BLaER1 treated with 17β-estradiol and CSF1 and Interleukin-3, amounts not matched to agents 10 nM and 100 nM (cell line): ENCODE data around the gene CANT1.

ENCODE experiments used
- H3K27ac ChIP-seq, 11 experiments: shearing (Covaris generic); formaldehyde crosslinking; 2 replicates each; pipeline ENCODE4 v1.8.1; 2022
- H3K27me3 ChIP-seq, 11 experiments: shearing (Covaris generic); formaldehyde crosslinking; 2 replicates each; pipeline ENCODE4 v1.8.1; 2022
- H3K36me3 ChIP-seq, 11 experiments: shearing (Covaris generic); formaldehyde crosslinking; 2 replicates each; pipeline ENCODE4 v1.8.1; 2022
- H3K4me1 ChIP-seq, 10 experiments: shearing (Covaris generic); formaldehyde crosslinking; 2 replicates each; pipeline ENCODE4 v1.8.1; 2022
- H3K4me2 ChIP-seq, 11 experiments: shearing (Covaris generic); formaldehyde crosslinking; 2 replicates each; pipeline ENCODE4 v1.8.1; 2022
- H3K4me3 ChIP-seq, 10 experiments: shearing (Covaris generic); formaldehyde crosslinking; 2 replicates each; pipeline ENCODE4 v1.8.1; 2022
- H3K9ac ChIP-seq, 11 experiments: shearing (Covaris generic); formaldehyde crosslinking; 2 replicates each; pipeline ENCODE4 v1.8.1; 2022
- H3K9me3 ChIP-seq, 11 experiments: shearing (Covaris generic); formaldehyde crosslinking; replicated peaks in 1 of 11; 2 replicates each; pipeline ENCODE4 v1.8.1; 2022
- H4K20me1 ChIP-seq, 11 experiments: shearing (Covaris generic); formaldehyde crosslinking; 2 replicates each; pipeline ENCODE4 v1.8.1; 2022
- Cebpa-rat ChIP-seq, 11 experiments: shearing (Covaris generic); IDR thresholded peaks; 2 replicates each; pipeline ENCODE4 v1.8.1; 2022

Gene CANT1

DNA sequence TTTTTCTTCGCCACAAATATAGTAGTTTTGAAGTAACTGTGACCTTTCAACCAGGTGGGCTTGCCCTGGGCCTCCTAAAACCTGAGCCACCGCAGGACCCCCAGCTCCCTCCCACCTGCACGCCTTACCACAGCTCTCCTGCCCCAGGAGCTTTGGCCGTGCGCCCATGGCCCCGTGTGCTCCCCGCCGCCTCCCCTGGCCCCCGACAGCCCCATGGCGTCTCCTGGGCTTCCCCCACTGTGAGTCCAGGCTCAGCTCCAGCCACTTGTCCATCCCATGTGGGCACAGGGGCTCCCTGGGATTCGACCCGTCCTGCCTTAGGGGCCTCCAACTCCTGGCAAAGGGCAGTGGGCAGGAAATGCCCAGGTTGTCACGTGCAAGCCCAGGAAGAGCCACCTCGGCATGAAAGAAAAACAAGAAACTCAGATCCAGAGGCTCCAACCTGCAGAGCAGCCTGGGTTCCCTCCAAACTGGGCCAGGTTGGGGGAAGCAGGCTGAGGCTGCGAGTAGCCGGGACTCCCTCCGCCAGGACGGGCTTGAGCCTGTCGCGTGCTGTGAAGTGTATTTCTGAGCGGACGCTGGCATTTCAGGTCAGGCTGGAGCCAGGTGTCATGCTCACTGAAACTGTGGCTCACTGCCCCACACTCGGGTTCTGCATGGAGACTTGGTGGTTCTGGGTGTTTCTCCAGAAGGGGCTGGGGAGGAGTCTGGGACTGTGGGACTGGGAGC is 35.6 kb downstream of the CANT1 start:
- Histone ChIP-seq H3K36me3 (peaks cover 0 to 27% (median 3%) of the 10 kb centered on the region in 11 experiments; a peak in 5 of 22 replicates), H3K9ac (0 out of 22 replicates have a peak overlapping the region, but pooled peaks of 1 of the 11 experiments have one; percentile 22), H3K27me3 (no peaks in the 10 kb centered on the region), H3K4me3 (no peak overlapping the region), H4K20me1 (peaks cover 0 to 49% (median 20%) of the 10 kb centered on the region in 11 experiments; a peak in 9 of 22 replicates), H3K9me3 (no peaks in the 10 kb centered on the region), H3K4me1 (peaks cover 41 to 75% (median 69%) of the 10 kb centered on the region in 10 experiments), H3K4me2 (no peak overlapping the region), H3K27ac (no peak overlapping the region)
- no peak for TF ChIP-seq Cebpa-rat (IDR thresholded peaks at IDR 0.05)

DNA sequence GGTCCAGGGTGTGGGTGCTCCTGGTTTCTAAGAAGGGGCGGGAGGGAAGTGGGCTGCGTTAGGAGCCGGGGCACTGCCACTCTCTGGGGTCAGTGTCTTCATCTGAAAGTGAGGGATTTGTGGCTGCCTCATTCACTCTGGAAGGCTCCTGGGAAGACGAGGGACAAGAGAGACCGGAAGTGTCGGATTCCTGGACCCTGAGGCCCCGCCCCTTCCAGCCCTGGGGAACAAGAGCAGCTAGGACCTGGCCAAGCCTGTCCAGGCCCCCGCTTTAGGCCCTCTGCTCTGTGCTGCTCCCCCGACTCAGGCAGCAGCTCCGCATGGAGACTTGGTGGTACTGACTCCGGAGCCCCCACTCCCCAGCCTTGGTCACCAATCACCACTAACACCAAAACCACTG is 36.4 kb downstream of the CANT1 start:
- Histone ChIP-seq H3K4me2 (no peak overlapping the region), H3K27ac (no peak overlapping the region), H3K4me1 (peaks cover 41 to 75% (median 69%) of the 10 kb centered on the region in 10 experiments), H3K36me3 (peaks cover 0 to 27% (median 3%) of the 10 kb centered on the region in 11 experiments; a peak in 5 of 22 replicates), H3K9ac (no peak overlapping the region), H4K20me1 (peaks cover 0 to 46% (median 18%) of the 10 kb centered on the region in 11 experiments; a peak in 9 of 22 replicates), H3K27me3 (no peaks in the 10 kb centered on the region), H3K9me3 (no peaks in the 10 kb centered on the region), H3K4me3 (no peak overlapping the region)
- TF ChIP-seq Cebpa-rat (IDR thresholded peaks at IDR 0.05): no peak

DNA sequence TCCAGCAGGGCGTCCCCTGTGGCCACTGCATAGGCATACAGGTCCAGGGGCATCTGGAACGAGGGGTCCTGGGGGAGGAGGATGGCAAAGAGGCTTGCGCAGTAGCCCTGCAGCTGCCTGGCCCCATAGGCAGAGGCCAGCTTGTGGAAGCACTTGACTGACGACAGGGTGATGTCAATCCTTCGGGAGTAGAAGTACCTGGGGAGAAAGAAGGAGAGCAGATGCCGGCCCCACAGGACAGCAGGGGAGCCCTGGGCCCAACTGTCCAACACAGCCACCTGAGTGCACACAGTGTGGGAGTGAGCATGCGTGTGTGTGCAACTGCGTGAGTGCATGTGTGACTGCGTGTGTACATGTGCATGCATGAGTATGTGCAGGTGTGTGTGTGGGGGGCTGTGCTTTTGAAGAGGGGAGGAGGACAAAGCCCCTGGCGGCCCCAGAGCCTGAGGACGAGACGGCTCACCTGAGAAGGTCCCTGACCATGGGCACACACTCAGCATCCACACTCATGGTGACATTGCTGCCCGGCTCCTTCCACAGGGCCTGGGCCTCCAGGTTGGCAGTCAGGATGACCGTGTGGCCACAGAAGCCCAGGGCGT is 37.0 kb downstream of the CANT1 start:
- Histone ChIP-seq H3K36me3 (peaks cover 0 to 27% (median 3%) of the 10 kb centered on the region in 11 experiments; a peak in 5 of 22 replicates), H3K4me3 (no peak overlapping the region), H4K20me1 (peaks cover 0 to 40% (median 12%) of the 10 kb centered on the region in 11 experiments; a peak in 9 of 22 replicates), H3K9me3 (no peaks in the 10 kb centered on the region), H3K27me3 (no peaks in the 10 kb centered on the region), H3K9ac (peak overlapping the region in 3 of 11 experiments; percentile 14 to 50 (median 35); a peak in 4 of 22 replicates), H3K27ac (peak overlapping the region in 3 of 11 experiments; percentile 7 to 36 (median 9); a peak in 1 of 22 replicates), H3K4me1 (peaks cover 36 to 75% (median 69%) of the 10 kb centered on the region in 10 experiments), H3K4me2 (no peak overlapping the region)
- TF ChIP-seq Cebpa-rat (IDR thresholded peaks at IDR 0.05): no peak

DNA sequence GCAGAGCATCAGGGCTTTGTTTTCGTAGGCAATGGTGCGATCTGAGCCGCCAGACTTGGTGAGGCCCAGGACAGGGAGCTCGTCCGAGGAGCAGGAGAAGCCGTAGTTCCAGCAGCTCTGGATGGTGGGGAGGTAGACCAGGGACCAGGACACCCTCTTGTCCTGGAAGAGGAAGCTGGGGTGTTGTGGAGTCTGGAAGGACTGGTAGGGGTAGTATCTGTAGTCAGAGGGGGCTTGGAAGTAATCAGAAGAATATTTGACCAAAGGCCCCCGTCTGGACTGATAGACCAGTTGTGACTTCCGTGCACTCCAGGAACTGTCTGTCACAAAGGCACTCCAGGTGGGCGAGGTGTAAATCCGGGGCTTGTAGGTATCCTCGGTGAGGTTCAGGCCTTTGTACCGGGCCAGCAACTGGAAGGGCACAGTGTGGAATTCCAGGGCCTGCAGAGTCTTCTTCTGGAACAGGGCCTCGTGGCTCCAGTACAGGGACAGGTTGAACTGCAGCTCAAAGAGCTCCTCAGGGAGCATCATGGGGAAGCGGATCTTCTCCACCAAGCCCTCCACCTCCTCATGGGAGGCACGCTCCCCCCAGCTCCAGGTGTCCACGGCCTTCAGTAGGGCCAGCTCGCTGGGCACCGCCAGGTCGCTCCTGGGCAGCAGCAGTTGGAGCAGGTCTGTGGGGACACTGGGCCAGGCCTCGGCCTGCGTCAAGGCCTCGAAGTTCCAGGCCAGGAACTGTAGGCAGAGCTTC is 37.6 kb downstream of the CANT1 start:
- Histone ChIP-seq H4K20me1 (peaks cover 0 to 33% (median 7%) of the 10 kb centered on the region in 11 experiments; a peak in 9 of 22 replicates), H3K36me3 (peaks cover 0 to 27% (median 3%) of the 10 kb centered on the region in 11 experiments; a peak in 5 of 22 replicates), H3K4me3 (no peak overlapping the region), H3K27ac (peak overlapping the region in 5 of 11 experiments; percentile 19 to 50 (median 27); a peak in 4 of 22 replicates), H3K9ac (peak overlapping the region in 4 of 11 experiments; percentile 14 to 50 (median 34); a peak in 7 of 22 replicates), H3K4me1 (peaks cover 29 to 75% (median 69%) of the 10 kb centered on the region in 10 experiments), H3K4me2 (peak overlapping the region in 8 of 11 experiments; percentile 28 to 80 (median 53); a peak in 10 of 22 replicates), H3K27me3 (no peaks in the 10 kb centered on the region), H3K9me3 (no peaks in the 10 kb centered on the region)
- no peak for TF ChIP-seq Cebpa-rat (IDR thresholded peaks at IDR 0.05)

DNA sequence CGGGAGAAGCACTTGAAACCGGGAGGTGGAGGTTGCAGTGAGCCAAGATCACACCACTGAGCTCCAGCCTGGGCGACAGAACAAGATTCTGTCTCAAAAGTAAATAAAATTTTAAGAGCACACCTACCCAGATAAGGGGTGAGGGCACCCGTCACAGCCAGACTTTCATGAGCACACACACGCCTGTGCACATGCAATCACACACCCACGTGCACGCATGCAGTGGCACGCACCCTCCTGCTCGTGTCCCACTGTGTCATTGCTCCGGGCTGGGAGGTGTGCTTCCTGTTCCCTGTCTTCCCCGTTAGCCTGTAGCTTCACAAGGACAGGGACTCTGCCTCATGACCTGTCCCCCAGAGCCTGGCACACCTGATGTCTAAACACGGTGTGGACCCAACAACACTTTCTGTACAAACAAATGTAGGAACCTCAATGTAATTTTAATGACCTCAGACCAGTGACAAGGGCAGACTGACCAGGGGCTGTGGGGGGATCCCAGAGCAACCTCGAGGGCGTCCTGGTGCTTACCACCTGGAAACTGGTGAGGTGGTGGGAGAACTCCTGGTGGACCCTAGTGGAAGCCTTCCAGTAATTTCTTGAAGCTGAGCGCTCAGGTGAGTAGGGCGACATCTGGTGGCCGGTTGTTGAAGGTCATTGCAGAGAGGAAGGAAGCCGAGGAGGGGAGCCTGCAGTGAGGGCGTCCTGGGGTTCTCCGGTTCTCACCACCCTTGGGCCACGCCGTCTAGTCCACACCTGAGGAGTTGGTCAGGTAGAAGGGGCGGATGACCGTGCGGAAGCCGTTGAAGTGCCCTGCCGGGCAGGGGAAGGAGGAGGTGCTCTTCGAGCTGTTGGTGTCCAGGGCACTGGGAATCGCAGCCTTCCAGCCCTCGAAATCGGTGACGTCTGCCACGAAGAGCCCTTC is 38.5 kb downstream of the CANT1 start:
- peak overlapping the region; percentile 40 to 90 (median 75); a peak in 20 of 22 replicates for H3K4me2 ChIP-seq
- no peaks in the 10 kb centered on the region for H3K9me3 ChIP-seq
- TF ChIP-seq Cebpa-rat (IDR thresholded peaks at IDR 0.05): no peak
- no peaks in the 10 kb centered on the region for H3K27me3 ChIP-seq
- H4K20me1 ChIP-seq: peaks cover 0 to 25% (median 0%) of the 10 kb centered on the region in 11 experiments; a peak in 8 of 22 replicates
- no peak overlapping the region for H3K4me3 ChIP-seq
- peak overlapping the region in 5 of 11 experiments; percentile 19 to 50 (median 27); a peak in 5 of 22 replicates for H3K27ac ChIP-seq
- H3K4me1 ChIP-seq: peaks cover 21 to 75% (median 69%) of the 10 kb centered on the region in 10 experiments
- H3K36me3 ChIP-seq: peaks cover 0 to 20% (median 2%) of the 10 kb centered on the region in 11 experiments; a peak in 5 of 22 replicates
- peak overlapping the region in 4 of 11 experiments; percentile 2 to 50 (median 34); a peak in 3 of 22 replicates for H3K9ac ChIP-seq

DNA sequence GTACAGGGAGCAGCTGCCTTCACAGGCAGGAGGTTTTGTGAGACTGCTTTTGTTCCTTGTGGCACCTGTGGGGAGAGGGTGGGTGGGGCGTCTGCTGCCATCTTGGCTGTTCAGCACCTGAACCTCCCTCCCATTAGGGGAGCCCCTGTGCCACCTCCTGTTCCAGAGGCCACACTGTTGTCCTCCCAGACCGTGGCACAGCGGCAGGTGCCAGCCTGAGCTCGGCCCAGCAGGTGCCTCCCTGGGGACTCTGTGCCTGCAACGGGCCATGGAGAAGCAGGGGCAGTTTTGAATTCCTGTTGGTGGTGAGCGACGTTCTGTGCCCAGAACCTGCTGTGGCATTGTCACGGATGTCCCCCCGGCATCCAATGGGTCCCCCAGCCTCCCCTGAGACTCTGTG is 39.7 kb downstream of the CANT1 start:
- no peaks in the 10 kb centered on the region for H3K27me3 ChIP-seq
- H3K9me3 ChIP-seq: 0 out of 22 replicates have a peak, but pooled peaks cover 0 to 4% (median 0%) of the 10 kb centered on the region in 11 experiments
- peak overlapping the region in 1 of 11 experiments; percentile 23; a peak in 1 of 22 replicates for H3K9ac ChIP-seq
- H3K27ac ChIP-seq: no peak overlapping the region
- H3K4me2 ChIP-seq: peak overlapping the region in 10 of 11 experiments; percentile 66 to 90 (median 78); a peak in 20 of 22 replicates
- no peak overlapping the region for H3K4me3 ChIP-seq
- peaks cover 0 to 21% (median 0%) of the 10 kb centered on the region in 11 experiments; a peak in 7 of 22 replicates for H4K20me1 ChIP-seq
- no peak for TF ChIP-seq Cebpa-rat (IDR thresholded peaks at IDR 0.05)
- H3K4me1 ChIP-seq: peaks cover 16 to 77% (median 70%) of the 10 kb centered on the region in 10 experiments
- H3K36me3 ChIP-seq: peaks cover 0 to 20% (median 0%) of the 10 kb centered on the region in 11 experiments; a peak in 4 of 22 replicates

DNA sequence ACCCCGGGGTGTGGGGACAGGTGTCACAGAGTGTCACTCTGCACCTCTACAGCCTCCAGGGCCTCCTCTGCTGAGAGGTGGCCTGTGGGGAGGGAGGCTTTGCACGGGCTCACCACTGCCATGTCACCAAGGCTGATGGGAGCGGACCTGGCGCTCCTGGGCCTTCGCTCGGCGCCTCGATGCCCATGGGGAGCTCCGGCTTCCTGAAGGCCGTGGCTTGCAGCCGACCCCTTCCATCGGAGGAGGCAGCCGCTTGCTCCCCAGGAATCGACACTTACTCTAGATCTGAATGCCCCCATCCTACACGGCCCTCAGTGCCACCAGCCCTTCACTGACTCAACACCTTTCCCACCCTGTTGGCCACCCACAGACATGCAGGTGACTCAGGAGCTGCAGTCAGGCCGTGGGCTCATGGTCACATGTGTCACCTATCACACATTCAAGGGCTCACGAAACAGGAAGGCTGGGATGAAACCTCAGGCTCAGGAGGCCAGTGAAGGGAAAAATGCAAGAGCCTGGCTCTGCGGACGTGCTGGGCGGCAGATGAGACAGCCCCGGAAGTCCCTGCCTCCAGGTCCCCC is 41.7 kb downstream of the CANT1 start:
- H3K9ac ChIP-seq: peak overlapping the region in 1 of 11 experiments; percentile 5; a peak in 1 of 22 replicates
- H3K4me1 ChIP-seq: peaks cover 16 to 95% (median 80%) of the 10 kb centered on the region in 10 experiments
- TF ChIP-seq Cebpa-rat (IDR thresholded peaks at IDR 0.05): no peak
- H3K27ac ChIP-seq: no peak overlapping the region
- no peaks in the 10 kb centered on the region for H3K27me3 ChIP-seq
- peak overlapping the region in 9 of 11 experiments; percentile 39 to 90 (median 80); a peak in 17 of 22 replicates for H3K4me2 ChIP-seq
- 0 out of 22 replicates have a peak, but pooled peaks cover 0 to 4% (median 0%) of the 10 kb centered on the region in 11 experiments for H3K9me3 ChIP-seq
- H3K36me3 ChIP-seq: peaks cover 0 to 9% (median 0%) of the 10 kb centered on the region in 11 experiments; a peak in 1 of 22 replicates
- H3K4me3 ChIP-seq: no peak overlapping the region
- H4K20me1 ChIP-seq: peaks cover 0 to 21% (median 0%) of the 10 kb centered on the region in 11 experiments; a peak in 7 of 22 replicates
